GM12872 (cell line): ENCODE data around the gene ST3GAL4.

Experiments
- CTCF ChIP-seq: IDR thresholded peaks from 3 replicates; pipeline ENCODE4 v1.5.1; 2011; ENCODE audit warnings: low read depth, mild to moderate bottlenecking, low read length, moderate library complexity; ENCODE audit not compliant: insufficient read depth

Gene ST3GAL4

GRCh38 chr11:126344141-126345080, 11.1 kb upstream of the ST3GAL4 start:
- no peak for TF ChIP-seq CTCF

- no peak for TF ChIP-seq CTCF
Measured at GRCh38 chr11:126345283-126345682, 10.2 kb upstream of the ST3GAL4 start.

GRCh38 chr11:126345759-126346585, 9.5 kb upstream of the ST3GAL4 start:
- TF ChIP-seq CTCF: no peak

- no peak for TF ChIP-seq CTCF
Measured at GRCh38 chr11:126346586-126346940, 8.9 kb upstream of the ST3GAL4 start.

- TF ChIP-seq CTCF: no peak
Measured at GRCh38 chr11:126347751-126348668, 7.5 kb upstream of the ST3GAL4 start.

GRCh38 chr11:126348806-126349582, 6.5 kb upstream of the ST3GAL4 start:
- no peak for TF ChIP-seq CTCF
